ENCODE measurements around the gene LGI2.

GRCh38 chr4:24968992-24969391 is 61.8 kb downstream of the LGI2 start:
- TF ChIP-seq CTCF (IDR thresholded peaks at IDR 0.05; ENCODE audit: low read depth, low read length), result no peak
- TF ChIP-seq POLR2A (IDR thresholded peaks at IDR 0.05; ENCODE audit: extremely low read depth, insufficient read length), result no peak
